Esophagus mucosa (tissue), 1 donor: Measurements from ENCODE around the gene NBPF1. TPM values are rescaled to one million over a fixed set of nuclear protein-coding genes. Genes with fewer than 3 reads are reported as not detected.
"Not testable (repeated sequence)": the region's sequence is repeated elsewhere in the genome, so short reads cannot be mapped to it uniquely, and the experiment has no call there.

ENCODE experiments used
- ATAC-seq: fragments of 200-7000 bp; cut with Tn5 transposase; one replicate; pipeline ENCODE4 v1.9.1; 2020
- total RNA-seq: library from RNA; stranded (reverse); gene quantifications from one replicate; pipeline ENCODE4 v1.2.4, GENCODE V29; 2023
- donor health status: DM: yes; HTN: yes; CAD: no.

Gene NBPF1
- total RNA-seq, 1 donor from 2014 or later, result 24.7 TPM

DNA sequence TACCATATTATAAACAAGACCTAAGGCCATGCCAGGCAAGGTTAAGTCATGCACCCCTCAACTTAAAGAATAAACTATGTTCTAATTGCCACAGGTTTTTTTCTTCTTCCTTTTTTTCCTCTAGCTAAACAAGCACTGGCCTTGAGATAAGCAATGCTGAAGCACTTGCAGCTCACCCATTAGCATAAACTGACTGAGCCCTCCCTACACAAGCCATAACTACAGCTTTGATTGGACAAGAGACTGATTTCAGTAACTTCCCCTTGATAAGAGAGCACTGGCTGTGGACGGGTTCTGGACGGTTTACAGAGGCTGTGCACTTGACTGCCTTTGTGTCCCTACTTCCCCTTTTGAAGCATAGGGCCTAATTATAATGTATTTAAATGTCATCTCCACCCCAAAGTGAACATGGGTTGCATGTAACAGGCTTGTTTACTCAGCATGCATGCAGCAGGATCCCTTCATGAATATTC is 72.9 kb downstream of the NBPF1 start:
- not testable (repeated sequence) for ATAC-seq

- ATAC-seq, result not testable (repeated sequence)
Measured at GRCh38 chr1:16537528-16537927, 75.8 kb downstream of the NBPF1 start.

DNA sequence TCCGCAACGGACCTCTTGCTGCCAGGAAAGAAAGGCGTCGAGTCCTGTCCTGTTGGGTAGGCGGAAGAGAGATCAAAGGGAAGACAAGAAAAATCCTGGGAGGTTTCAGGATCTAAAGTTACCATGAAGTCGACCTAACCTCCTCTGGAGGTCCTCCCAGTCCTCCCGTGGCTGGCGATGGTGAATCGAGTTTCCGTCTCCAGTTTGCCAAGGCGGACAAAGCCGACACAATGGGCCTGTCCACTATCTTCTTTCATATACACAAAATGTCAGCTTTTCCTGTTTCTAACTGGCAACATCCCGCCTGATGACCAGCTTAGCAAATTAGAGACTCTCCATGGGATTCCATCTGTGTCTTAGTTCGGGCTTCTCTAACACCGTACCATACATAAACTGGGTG is 76.6 kb downstream of the NBPF1 start:
- not testable (repeated sequence) for ATAC-seq

- ATAC-seq, result peak; percentile 49
Measured at GRCh38 chr1:16535898-16536297, 77.5 kb downstream of the NBPF1 start.

GRCh38 chr1:16535487-16535886 is 77.9 kb downstream of the NBPF1 start:
- not testable (repeated sequence) for ATAC-seq

GRCh38 chr1:16534829-16535456 is 78.4 kb downstream of the NBPF1 start:
- peak; percentile 79 for ATAC-seq

DNA sequence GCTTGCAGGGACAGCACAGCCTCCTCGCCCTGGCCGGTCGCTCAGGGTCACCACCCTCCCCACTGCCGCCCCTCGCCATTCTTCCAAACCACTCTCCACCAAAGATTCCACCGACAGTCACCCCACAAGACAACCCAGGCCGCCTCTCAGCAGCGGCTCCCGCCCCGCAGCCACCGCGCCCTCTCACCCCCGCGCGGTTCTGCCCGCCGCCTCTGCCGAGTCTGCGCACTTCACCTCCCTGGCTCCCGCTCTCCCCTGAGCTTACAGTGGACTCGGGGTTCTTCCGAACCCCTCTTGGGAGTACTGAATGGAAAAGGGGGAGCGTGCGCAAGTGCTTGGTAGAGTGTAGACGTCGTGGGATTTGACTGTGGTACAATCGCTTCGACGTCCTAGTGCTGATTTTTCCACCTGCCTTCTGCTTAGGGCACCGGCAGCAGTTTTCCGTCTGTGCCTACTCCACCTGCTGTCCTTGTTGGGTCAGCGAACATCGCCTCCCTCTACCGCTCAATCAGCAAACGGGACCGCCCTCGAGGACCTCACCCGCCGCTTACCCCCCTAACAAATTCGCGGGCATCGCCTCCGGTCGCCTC is 79.0 kb downstream of the NBPF1 start:
- ATAC-seq, result not testable (repeated sequence)

- not testable (repeated sequence) for ATAC-seq
Measured at GRCh38 chr1:16532235-16532991, 81.0 kb downstream of the NBPF1 start.

DNA sequence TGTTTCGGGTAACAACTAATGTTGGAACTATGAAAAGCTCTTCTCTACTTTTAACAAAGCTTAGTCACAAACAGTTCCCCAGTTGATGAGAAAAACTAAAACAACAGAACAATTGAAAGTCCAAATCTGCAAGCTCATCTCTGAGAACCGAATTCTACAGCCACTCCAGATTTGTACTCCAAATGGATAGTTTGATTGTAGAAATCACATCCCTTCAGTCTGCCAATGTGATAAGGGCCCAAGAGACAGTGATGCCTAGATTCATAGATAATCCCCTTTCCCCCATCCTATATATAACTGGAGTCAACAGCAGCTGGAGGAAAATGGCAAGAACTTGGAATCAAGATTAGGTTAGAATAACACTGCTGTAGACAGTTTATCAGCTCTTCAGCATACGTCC is 85.0 kb downstream of the NBPF1 start:
- ATAC-seq, result not testable (repeated sequence)

GRCh38 chr1:16525769-16526168 is 87.6 kb downstream of the NBPF1 start:
- ATAC-seq, result not testable (repeated sequence)

GRCh38 chr1:16521679-16522078 is 91.7 kb downstream of the NBPF1 start:
- ATAC-seq, result not testable (repeated sequence)

DNA sequence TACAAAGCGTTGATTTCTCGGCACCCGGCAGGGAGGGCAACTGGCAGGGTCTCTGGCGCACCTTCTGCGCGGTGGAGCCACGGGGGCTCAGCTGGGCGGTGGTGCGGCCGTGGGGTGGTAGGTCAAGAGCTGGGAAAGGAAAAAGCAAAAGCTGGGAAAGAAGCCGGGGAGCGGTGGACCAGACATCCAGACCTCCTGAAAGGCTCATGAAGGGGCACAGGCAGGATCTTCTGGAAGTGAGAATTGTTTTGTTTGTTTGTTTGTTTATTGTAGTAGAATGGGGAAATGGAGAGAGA is 92.1 kb downstream of the NBPF1 start:
- no peak for ATAC-seq

GRCh38 chr1:16520435-16521287 is 92.7 kb downstream of the NBPF1 start:
- ATAC-seq, result not testable (repeated sequence)

DNA sequence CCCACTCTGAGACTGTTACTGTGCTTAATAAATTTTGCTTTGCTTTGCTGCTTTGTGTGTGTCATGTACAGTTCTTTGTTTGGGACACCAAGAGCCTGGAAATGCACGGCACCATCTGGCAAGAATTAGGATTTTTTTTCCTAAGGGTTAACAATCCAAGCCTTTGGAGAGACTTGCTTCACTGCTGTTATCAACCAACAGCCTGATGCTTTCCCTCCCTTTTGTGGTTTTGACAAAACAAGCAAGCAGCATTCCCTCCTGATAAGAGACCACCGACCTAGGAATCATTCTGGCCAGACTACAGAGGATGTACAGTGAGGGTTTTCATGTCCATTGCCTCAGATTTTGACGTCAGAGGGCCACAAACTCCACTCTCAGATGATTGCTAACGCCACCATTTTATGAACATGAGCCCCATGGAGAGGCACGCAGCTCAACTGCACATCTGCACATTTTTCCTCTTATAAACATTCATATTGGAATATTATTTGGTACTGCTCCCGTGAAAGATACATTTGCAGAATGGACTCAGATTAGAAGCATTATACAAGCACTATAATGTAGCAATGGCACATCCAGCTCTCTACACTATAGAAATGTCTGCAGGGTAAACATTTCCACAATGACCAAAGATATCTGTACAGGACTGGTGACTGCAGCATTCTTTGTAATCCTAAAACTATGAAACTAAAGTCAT is 94.0 kb downstream of the NBPF1 start:
- not testable (repeated sequence) for ATAC-seq

DNA sequence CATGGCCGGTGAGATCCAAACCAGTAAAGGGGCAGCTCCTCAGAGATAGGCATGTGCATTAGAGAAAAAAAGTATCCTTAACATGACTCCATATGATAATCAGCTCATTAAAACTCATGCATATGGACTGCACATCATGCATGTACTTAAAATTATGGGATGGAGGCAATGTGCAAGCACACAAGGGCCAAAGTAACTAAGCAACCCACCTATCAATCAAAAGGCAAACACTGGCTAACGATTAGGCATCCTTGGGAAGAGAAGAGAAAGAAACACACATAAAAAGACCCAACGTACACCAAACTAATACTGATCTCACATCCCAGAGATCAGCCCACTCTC is 94.5 kb downstream of the NBPF1 start:
- not testable (repeated sequence) for ATAC-seq

- not testable (repeated sequence) for ATAC-seq
Measured at GRCh38 chr1:16516694-16517410, 96.5 kb downstream of the NBPF1 start.

DNA sequence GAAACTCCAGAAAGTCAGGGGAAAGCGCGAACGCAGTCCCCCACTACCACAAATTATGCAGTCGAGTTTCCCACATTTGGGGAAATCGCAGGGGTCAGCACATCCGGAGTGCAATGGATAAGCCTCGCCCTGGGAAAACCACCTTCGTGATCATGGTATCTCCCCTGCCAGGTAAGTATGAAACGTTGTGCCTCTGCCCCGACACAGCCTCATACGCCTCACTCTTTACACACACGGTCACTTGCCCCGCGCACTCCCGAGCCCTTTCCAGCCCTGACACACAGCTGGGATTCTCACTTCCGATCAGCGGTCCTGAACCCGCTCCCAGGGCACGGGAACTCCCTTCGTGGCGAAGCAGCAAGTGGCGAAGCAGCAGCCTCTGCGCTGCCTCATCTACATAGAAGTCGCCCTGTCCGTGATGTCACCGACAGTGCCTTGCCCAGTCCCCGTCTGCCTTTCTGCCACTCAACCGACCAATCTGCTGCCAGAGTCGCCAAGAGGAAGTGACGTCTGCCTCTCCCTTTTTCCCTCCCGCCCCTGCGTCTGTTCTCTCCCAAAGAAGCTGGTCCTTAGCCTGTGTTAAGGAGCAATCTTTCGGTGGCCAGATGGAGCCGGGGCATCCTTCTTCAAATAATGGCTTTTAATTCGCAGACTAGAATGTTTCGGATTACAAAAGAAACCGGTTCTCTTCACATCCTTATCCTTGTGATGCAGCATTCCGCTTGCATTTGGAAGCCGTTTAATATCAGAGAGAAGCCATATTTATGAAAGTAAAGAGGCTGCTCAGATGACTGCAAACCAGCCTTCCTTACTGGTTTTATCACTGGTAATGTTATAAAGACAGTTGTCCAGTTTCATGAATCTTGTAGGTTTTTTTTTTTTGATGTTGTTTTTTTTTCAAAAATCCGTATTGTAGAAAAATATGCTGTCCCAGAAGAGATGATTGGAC is 99.0 kb downstream of the NBPF1 start, which contains the start of gene RNU1-1:
RNU1-1 (minus strand) TSS at position 179 of the 949 bp plus-strand sequence.
- ATAC-seq, result peak; percentile 64

DNA sequence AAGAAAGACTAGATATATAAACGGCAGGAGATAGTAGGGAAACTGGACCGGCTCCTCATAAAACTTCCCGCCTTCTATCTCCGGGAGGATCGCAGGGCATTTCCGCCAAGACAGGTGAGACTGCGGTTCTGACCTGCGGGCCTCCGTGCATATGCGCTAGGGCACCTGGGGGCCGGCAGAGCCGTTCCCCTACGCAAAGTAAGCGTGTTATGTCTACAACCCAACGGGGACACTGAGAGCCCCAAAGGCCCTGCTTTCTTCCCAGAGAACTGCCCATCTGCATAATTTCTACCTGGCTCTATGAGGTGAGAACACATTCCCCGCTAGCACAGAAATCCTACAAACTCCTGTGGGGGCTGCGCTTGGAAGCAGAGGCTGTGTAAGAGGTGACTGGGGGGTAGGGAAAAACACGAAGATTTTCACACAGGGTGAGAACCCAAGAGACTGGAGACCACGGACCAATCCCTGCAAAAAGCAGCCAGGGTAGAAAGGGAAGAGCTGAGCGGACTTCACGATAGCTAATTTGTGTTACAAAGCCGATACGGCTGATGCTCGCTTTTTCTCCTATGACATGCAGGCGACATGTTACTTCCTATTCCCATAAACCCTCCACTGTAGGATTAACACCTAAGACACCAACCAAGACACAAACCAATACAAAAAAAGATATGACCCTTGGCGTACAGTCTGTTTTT is 99.8 kb downstream of the NBPF1 start:
- ATAC-seq, result peak; percentile 100

DNA sequence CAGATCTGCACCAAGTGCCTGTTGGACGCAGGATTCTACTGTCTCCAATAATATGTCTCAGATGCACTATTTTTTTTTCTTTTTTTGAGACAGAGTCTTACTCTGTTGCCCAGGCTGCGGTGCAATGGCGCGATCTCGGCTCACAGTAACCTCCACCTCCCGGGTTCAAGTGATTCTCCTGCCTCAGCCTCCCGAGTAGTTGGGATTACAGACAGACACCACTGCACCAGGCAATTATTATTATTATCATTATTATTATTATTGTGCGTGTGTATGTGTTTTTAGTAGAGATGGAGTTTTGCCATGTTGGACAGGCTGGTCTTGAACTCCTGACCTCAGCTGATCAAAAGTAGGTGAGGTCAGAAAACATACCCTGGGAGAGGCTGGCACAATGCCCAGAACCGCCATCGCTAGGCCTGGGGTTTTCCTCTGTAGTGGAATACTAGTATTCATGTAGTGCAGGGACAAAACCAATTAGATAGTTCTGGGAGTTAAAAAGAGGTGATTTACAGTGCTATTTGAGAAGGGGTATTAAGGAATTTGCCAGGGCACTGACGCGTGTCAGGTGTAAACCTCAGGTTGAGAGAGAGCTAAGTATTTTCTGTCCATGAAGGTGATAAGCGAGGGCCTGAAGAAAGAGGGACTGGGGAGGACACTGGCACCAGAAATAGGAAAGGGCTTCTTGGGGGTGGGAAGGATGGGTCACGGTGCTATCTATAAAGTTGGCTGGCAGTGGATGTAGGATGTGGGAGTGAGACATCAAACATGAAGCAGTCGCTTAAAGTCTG is 100.5 kb downstream of the NBPF1 start:
- ATAC-seq, result not testable (repeated sequence)
